ENCODE data around the gene CDH4.

DNA sequence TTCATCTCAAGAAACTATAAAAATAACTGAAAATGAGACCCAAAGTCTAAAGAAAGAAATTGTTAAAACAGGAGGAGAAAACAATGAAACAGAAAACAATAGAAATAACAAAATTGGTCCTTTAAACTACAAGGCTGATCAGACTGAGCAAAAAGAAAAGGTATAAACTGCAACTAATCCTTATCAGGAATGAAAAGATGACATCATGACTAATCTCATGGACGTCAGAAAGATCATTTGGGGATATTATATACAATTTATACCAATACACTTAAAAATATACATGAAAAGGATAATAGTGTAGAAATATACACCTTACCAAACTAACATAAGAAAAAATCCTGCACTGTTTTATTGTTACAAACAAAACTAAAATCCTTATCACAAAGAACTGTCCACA, 498.0 kb downstream of the CDH4 start:
- TF ChIP-seq, protein P1, sequence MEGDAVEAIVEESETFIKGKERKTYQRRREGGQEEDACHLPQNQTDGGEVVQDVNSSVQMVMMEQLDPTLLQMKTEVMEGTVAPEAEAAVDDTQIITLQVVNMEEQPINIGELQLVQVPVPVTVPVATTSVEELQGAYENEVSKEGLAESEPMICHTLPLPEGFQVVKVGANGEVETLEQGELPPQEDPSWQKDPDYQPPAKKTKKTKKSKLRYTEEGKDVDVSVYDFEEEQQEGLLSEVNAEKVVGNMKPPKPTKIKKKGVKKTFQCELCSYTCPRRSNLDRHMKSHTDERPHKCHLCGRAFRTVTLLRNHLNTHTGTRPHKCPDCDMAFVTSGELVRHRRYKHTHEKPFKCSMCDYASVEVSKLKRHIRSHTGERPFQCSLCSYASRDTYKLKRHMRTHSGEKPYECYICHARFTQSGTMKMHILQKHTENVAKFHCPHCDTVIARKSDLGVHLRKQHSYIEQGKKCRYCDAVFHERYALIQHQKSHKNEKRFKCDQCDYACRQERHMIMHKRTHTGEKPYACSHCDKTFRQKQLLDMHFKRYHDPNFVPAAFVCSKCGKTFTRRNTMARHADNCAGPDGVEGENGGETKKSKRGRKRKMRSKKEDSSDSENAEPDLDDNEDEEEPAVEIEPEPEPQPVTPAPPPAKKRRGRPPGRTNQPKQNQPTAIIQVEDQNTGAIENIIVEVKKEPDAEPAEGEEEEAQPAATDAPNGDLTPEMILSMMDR (IDR thresholded peaks at IDR 0.05), result no peak
- TF ChIP-seq POLR2A (IDR thresholded peaks at IDR 0.05), result no peak
